ENCODE results near the gene GTF2B.

DNA sequence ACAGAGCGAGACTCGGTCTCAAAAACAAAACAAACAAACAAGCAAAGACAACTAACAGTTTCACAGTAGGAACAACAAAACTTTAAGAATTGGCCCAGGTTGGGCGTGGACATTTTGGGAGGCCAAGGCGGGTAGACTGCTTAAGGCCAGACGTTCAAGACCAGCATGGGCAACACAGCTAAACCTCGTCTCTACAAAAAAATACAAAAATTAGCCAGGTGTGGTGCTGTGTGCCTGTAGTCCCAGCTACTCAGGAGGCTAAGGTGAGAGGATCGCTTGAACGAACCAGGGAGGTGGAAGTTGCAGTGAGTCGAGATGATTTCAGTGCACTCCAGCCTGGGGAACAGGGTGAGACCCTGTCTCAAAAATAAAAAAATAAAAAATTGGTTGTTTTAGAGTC is 13.5 kb downstream of the GTF2B start:
- no peak for TF ChIP-seq RBM39 (optimal IDR thresholded peaks at IDR 0.05; ENCODE audit: low read depth, low read length)
- TF ChIP-seq BRF1 (IDR thresholded peaks at IDR 0.05; ENCODE audit: borderline replicate concordance, extremely low read depth, insufficient read length): no peak
- TF ChIP-seq, protein P1, sequence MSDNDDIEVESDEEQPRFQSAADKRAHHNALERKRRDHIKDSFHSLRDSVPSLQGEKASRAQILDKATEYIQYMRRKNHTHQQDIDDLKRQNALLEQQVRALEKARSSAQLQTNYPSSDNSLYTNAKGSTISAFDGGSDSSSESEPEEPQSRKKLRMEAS (CRISPR knock-in tag; IDR thresholded peaks at IDR 0.05): no peak
- TF ChIP-seq, protein P2, sequence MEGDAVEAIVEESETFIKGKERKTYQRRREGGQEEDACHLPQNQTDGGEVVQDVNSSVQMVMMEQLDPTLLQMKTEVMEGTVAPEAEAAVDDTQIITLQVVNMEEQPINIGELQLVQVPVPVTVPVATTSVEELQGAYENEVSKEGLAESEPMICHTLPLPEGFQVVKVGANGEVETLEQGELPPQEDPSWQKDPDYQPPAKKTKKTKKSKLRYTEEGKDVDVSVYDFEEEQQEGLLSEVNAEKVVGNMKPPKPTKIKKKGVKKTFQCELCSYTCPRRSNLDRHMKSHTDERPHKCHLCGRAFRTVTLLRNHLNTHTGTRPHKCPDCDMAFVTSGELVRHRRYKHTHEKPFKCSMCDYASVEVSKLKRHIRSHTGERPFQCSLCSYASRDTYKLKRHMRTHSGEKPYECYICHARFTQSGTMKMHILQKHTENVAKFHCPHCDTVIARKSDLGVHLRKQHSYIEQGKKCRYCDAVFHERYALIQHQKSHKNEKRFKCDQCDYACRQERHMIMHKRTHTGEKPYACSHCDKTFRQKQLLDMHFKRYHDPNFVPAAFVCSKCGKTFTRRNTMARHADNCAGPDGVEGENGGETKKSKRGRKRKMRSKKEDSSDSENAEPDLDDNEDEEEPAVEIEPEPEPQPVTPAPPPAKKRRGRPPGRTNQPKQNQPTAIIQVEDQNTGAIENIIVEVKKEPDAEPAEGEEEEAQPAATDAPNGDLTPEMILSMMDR (IDR thresholded peaks at IDR 0.05 in 2 of 3, conservative IDR thresholded peaks at IDR 0.05 in 1 of 3; ENCODE audit: insufficient read depth in 2 of 3, low read depth in 1 of 3, low read length in 3 of 3): no peak
- TF ChIP-seq YBX1 (IDR thresholded peaks at IDR 0.05): no peak
- TF ChIP-seq CAMTA2 (CRISPR knock-in tag; conservative IDR thresholded peaks at IDR 0.05): no peak

Data from K562 (cell line).